Fibroblast of lung (primary cell): ENCODE measurements around the gene CT47A1.

Experiments used
- EZH2 ChIP-seq: IDR thresholded peaks from 2 replicates; pipeline ENCODE4 v1.5.1; 2012; ENCODE audit warnings: low read length, control low read depth, mild to moderate bottlenecking; ENCODE audit errors: missing control alignments
- TF ChIP-seq, protein P1 (sequence below), 2 donors: IDR thresholded peaks in 1 of 2; conservative IDR thresholded peaks in 1 of 2; 1 replicate in 1 of 2; 2 replicates in 1 of 2; pipeline ENCODE4 v1.5.1; 2011 to 2012; ENCODE audit warnings: low read length in 2 of 2, control low read depth in 1 of 2, inconsistent platforms in 1 of 2, low read depth in 1 of 2, mild to moderate bottlenecking in 1 of 2

DNA sequence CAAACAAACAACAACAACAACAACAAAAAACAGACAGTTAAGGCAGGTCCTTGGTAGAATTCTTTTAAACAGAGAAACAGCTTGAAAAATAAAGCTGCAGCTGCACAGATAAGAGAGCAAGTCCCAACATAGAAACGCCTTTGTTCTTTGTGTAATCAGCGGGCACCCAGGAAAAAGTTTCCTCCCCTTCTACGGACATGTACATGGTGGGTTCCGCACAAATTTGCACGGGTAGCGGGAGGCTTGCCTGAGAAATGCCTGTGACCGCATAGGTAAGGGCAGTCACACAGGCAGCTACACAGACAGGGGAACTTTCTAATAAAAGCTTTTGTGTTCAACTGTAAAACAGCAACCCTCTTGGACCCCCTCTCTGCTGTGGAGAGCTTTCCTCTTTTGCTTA lies 25.7 kb upstream of the CT47A1 start:
- TF ChIP-seq, protein P1, sequence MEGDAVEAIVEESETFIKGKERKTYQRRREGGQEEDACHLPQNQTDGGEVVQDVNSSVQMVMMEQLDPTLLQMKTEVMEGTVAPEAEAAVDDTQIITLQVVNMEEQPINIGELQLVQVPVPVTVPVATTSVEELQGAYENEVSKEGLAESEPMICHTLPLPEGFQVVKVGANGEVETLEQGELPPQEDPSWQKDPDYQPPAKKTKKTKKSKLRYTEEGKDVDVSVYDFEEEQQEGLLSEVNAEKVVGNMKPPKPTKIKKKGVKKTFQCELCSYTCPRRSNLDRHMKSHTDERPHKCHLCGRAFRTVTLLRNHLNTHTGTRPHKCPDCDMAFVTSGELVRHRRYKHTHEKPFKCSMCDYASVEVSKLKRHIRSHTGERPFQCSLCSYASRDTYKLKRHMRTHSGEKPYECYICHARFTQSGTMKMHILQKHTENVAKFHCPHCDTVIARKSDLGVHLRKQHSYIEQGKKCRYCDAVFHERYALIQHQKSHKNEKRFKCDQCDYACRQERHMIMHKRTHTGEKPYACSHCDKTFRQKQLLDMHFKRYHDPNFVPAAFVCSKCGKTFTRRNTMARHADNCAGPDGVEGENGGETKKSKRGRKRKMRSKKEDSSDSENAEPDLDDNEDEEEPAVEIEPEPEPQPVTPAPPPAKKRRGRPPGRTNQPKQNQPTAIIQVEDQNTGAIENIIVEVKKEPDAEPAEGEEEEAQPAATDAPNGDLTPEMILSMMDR (conservative IDR thresholded peaks at IDR 0.05 in 1 of 2, IDR thresholded peaks at IDR 0.05 in 1 of 2; ENCODE audit: low read depth in 1 of 2, low read length in 2 of 2), result no peak
- TF ChIP-seq EZH2, result no peak
